Astrocyte of the hippocampus (primary cell): Measurements from ENCODE around the gene SPATA31C2.
"Not testable (repeated sequence)": the region's sequence is repeated elsewhere in the genome, so short reads cannot be mapped to it uniquely, and the experiment has no call there.

Source experiments
- DNase-seq: peaks from one replicate; pipeline ENCODE4 v3.0.0; 2011; ENCODE audit warnings: low read depth, low spot score

The SPATA31C2 gene

GRCh38 chr9:88127700-88128300 is 10.5 kb downstream of the SPATA31C2 start:
- DNase-seq, result not testable (repeated sequence)

GRCh38 chr9:88123413-88123812 is 14.9 kb downstream of the SPATA31C2 start:
- not testable (repeated sequence) for DNase-seq

- DNase-seq, result not testable (repeated sequence)
These were observed 20.2 kb downstream of the SPATA31C2 start for GRCh38 chr9:88118121-88118520.

- not testable (repeated sequence) for DNase-seq
These were observed 23.2 kb downstream of the SPATA31C2 start for GRCh38 chr9:88114968-88115612.

GRCh38 chr9:88114283-88114967 is 23.9 kb downstream of the SPATA31C2 start:
- DNase-seq, result not testable (repeated sequence)

GRCh38 chr9:88113156-88114130 is 24.8 kb downstream of the SPATA31C2 start:
- not testable (repeated sequence) for DNase-seq

- DNase-seq, result no peak
These were observed 28.2 kb downstream of the SPATA31C2 start for GRCh38 chr9:88110026-88110425.

- no peak for DNase-seq
These were observed 29.5 kb downstream of the SPATA31C2 start for GRCh38 chr9:88108779-88109178.

GRCh38 chr9:88106492-88106891 is 31.8 kb downstream of the SPATA31C2 start:
- DNase-seq, result peak; percentile 54

- DNase-seq, result no peak
These were observed 45.4 kb downstream of the SPATA31C2 start for GRCh38 chr9:88092797-88093331.

- no peak for DNase-seq
These were observed 48.1 kb downstream of the SPATA31C2 start for GRCh38 chr9:88090151-88090581.

- no peak for DNase-seq
These were observed 50.4 kb downstream of the SPATA31C2 start for GRCh38 chr9:88087906-88088305.

- DNase-seq, result no peak
These were observed 52.8 kb downstream of the SPATA31C2 start for GRCh38 chr9:88085476-88085875.

- DNase-seq, result no peak
These were observed 53.7 kb downstream of the SPATA31C2 start for GRCh38 chr9:88084357-88085183.
